HG03103 (cell line): Measurements from ENCODE around the gene ATPAF1.
A peak's percentile ranks its signal among the peaks of the same experiment; 100 is the strongest.

ENCODE experiments used
- ATAC-seq: cut with Tn5 transposase; IDR thresholded peaks from one replicate; pipeline ENCODE4 v1.9.1; 2021; ENCODE audit warnings: low read depth; ENCODE audit not compliant: unreplicated experiment

ATPAF1 gene

DNA sequence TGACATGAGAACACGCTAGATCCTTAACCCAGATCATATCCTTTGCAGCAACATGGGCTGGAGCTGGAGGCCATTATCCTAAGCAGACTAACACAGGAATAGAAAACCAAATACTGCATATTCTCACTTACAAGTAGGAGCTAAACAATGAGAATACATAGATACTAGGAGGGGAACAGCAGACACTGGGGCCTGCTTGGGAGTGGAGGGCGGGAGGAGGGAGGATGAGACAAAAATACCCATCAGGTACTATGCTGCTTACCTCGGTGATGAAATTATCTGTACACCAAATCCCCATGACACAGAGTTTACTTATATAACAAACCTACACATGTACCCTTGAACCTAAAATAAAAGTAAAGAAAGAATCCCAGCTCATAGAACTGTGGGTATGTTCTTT, 50.3 kb downstream of the ATPAF1 start:
- ATAC-seq, result no peak

DNA sequence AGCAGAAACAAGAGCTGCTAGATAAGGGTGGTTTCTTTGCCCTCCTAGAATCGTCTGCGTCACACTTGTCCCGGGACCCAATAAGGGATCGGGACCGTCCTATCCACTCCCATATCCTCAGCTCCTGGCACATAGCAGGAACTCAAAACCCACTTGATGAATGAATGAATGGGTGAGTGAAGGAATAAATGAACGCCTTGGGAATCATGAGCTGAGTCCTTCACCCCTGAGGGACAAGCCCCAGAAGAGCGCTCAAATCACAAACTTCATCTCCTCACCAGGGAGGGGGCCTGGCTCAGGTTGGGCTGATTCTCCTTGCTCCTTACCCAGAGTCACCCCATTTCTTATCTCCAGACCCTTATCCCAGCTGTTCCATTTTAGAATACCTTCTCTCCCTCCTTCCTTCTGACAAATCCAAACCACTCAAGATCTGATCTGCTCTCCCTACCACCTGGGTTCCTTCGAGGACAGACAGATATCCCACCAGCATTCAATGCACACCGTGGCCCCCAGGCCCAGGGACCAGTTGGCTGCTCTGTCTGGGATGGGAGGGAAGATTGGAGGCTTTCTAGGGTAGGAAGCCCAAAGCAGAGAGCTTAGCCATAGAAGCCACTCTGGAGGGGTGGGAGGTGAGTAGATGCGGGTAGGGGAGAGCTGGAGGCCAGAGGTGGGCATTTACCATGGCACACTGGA, 50.9 kb downstream of the ATPAF1 start:
- no peak for ATAC-seq

DNA sequence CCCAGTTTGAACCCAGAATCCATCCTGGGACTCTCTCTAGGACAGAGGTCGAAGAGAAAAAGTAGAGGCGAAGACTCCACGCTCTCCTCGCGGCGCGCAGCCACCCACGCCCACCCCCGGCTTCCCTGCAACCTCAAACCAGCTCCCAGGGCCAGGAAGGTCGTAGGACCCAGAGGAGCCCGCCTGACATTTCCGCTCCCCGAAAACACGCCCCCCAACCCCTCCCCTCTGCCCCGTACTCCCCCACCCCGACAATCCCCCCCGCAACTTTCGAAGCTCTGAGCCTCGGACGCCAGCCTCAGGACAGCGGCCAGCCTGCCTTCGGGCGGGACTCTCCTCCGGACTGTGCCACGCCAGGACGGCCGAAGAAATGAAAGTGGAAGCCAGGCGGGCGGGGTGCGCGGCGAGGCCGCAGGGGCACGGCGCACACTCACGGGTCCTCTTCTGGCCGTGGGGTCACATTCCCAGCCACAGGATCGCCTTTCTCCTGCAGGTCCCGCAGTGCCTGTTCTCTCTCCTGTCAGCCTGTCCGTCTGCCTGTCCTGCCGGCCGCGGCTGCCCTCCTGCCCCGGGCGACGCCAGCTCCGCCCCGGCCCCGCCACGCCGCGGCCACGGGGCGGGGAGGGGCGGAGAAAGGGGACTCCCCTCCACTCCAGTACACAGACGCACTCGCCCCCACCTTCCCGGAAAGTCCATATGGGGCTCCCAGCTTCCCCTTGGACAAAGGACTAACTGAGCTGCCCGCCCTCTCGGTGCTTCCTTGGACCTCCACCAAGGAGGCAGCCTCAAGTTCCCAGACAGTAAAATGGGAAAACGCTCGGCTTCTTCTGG, 51.7 kb downstream of the ATPAF1 start, which contains the start of gene MOB3C:
Gene MOB3C (minus strand): TSS at position 535 of the 831 bp plus-strand sequence. CDS start 3,490 bp downstream, outside the sequence.
- peak; percentile 47 for ATAC-seq

DNA sequence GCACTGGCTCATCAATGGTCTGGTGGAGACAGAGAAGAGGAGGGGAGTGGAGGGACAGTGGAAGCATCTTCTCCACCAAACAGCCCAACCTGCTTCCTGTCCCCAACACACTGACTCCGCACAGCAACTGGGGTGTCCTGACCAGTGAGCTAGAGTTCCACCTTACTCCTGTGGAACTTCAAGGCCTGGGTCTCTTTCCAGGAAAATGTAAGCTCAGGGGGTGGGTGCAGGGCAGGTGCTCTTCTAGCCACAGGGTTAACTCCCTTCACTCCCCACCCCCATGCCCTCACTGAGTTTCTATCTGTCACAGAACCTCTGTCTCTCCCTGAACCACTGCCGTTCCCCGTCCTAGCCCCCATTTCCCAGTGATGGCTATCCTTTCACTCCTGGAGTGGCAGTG, 52.4 kb downstream of the ATPAF1 start:
- ATAC-seq, result no peak

DNA sequence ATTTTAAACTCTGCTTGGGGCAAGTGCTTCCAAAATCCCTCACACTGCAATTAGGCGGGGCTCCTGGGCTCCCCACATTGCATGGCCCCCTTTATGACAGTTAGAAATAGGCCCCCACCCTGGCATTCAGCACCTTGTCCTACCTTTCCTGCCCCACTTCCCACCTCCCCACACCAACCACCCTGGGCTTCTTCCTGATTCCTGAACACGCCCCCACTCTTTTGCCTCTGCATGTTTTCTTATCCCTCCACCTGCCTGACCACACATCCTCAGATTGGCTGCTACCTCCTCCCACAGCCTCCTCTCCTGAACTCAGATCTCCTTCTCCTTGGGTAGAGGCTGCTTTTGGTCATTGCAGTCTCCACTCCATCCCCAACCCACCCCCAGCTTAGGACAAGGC, 53.1 kb downstream of the ATPAF1 start:
- ATAC-seq, result no peak

DNA sequence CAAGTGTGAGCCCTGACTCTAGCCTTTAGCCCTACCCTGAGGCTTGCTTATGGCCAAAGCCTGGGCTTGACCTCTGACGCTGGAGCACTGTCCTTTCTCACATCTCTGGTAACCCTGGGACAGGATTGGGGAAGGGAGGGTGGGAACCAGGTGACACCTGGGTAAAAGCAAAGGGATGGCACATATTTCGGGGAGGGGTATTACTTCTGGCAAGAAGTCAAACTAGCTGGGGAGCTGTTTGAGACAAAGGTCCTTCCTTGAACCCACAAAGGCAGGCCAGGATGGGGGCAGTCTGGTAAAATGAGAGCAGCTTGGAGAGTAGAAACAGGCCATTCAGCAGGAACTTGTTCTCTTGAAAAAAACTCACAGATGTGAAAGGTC, 53.6 kb downstream of the ATPAF1 start:
- ATAC-seq, result no peak

DNA sequence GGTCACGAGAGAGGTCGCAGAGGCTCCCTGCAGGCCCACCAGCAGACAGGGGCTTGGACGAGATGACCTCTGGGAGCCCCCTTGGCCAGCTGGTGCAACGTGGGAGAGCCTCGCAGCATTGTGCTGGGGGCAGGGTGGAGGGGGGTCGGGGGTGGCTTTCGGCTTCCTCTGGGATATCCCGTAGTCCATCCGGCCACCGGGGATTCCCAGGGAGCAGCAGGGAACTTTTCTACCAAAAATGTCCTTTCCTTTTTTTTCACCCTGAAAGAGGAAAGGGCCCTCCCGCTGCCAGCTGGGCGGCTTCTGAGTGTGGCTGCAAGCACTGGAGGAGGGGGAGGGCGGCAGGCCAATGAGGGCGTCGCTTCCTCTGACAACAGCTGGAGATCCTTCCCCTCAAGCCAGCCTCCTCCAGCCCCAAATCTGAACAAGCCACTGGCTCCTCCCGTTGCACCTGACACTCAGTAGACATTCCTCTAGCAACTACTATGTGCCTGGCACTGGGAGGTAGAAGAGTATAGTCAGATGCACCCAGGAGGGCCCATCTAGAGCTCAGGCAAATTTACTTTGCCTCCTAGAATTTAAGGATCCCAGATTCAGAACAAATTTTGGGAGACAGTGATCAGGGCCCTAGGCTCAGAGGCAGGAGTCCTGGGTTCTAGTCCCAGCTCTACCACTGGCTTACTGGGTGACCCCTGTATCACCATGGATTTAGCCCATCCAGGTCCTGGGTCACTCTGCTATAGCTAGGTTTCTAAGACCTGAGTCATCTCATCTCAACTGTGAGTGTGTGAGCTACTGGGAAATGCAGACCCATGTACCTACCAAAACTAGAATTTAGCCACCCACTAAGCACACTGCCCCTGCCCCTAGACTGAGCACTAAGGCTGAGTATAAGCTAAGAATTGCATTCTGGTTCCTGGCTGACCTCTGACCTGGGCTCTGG, 54.2 kb downstream of the ATPAF1 start:
- peak; percentile 44 for ATAC-seq

DNA sequence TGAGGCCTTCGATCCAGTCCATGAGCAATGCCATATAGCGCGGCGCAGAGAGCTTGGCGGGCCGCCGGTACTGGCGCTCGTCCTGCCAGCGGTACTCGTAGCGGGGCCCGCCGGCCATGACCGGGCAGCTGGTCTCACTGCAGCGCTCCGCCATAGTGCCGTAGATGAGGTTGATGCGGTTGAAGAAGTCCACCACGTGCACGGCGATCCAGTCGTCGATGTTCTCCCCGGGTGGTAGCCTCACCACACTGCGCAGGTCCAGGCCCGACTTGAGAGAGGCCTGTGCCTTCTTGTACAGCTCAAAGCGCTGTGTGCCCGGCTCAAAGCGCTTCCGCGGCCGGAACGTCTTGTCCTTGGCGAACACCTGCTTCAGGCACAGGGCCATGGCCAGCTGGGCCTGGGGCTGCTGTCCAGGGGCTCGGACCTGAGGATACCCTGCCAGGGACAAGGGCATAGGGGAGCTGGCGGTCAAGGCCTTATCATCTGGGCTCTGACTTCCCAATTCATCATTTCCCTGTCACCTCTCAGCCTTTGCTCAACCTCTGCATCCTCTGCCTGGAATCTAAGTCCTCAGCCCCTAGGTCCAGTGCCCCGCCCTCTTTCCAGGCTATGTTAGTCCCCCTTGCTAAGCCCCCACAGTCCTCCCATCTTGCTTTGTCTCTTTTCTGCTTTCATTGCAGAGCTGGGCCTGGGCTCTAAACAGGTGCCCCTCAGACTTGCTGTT, 55.1 kb downstream of the ATPAF1 start:
- no peak for ATAC-seq

DNA sequence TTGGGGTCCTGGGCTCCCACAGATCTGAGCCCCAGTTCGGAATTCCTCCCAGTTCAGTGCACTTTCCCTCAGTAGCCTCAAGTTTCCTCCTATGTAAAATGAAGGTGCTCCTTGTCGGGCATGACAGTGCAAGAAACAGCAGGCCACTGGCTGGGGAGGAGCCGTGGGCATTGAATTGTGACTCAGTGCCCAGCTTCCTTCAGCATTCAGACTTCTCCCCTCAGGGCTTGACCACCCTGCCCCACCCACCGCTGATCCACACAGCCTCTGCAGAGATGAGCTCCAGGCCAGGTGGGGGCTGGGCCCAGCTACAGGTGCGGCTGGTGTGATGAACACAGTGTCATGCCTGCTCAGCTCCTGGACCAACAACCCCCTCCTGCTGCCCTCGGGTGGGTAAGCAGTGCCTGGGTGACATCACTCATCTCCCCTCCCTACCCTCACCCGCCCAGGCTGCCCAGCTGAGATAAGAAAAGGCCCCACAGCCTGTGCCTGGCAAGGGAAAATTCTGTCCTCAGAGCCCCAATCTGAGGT, 56.4 kb downstream of the ATPAF1 start:
- no peak for ATAC-seq

DNA sequence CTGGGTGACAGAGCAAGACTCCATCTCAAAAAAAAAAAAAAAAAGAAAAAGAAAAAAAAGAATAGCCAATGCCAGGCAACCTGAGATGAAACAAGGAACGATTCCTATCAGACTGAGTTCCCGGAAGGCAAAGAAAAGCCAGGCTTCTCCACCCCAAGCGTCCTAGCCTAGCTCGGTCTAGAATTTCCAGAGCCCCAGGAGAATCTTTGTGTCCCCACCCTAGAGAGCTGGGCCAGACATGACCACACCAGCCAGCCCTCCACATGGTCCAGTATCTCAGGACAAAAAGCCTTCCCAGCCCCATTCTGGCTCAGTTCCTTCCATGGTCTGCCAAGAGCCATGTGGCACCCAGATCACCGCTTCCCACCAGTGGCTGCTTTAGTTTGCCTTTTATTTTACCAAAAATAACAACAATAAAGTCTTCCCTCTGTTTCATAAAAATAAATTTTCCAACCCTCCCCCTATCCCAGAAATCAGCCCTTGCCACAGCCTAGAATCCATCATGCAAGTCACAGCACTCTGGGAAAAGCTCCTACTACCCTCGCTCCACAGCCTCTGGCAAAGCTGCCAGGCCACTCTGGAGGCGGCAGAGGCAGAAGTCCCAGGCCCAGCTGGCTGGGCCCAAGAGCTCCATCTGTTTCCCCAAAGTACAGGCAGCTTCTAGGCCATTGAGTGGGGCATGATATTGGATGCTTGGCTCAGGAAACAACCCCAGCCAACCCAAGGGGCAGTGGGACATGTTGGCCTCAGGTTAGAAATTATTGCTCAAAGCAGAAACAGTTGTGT, 60.6 kb downstream of the ATPAF1 start:
- ATAC-seq, result no peak

DNA sequence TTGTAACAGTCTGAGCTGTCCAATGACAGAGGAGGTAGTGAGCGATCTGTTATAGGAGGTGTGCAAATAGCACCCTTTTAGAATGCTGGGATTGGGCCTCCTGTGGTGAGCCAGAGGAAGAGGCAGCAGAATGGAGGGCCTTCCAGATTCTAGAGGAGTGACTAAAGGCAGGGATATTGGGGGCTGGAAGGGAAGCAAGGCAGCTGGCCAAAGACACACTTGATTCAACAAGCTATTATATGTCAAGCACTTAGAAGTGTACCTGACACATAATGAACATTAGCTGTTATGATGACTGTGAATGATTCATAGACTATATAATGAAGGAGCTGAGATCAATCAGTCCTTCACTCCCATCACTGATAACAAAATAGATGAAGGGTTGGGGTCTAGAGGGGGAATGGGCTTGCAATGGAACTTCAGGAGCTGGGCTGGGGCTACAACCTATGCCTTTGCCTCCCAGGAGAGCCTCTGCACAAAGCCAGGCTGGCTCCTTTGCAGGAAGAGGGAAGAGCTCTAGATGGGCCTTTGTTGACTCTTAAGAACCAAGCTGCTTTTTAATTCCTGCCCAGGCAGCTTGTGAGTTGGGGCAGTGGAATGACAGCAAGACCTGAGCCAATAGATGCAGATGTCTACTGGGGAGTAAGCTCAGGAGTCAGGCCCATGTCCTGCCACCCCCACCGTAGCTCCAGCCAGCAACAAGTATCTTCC, 61.8 kb downstream of the ATPAF1 start:
- no peak for ATAC-seq

DNA sequence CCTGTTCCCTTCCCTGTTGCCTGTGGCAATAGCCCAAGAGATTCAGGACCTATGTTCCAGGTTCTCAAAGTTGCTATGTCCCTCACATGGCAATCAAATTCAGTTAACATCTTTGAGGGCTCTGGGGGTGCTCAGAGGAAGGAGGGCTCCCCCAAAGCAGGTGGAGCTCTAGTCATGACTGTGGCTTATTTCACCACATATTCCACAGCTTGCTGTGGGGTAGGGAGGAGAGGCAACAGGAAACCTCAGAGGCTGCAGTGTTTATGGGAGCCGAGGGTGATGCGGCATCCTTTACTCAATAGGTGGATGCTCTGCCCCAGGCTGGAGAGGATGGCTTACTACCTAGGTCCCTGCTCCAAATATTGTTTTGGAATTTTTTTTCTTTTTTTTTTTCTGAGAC, 62.9 kb downstream of the ATPAF1 start:
- ATAC-seq, result no peak

DNA sequence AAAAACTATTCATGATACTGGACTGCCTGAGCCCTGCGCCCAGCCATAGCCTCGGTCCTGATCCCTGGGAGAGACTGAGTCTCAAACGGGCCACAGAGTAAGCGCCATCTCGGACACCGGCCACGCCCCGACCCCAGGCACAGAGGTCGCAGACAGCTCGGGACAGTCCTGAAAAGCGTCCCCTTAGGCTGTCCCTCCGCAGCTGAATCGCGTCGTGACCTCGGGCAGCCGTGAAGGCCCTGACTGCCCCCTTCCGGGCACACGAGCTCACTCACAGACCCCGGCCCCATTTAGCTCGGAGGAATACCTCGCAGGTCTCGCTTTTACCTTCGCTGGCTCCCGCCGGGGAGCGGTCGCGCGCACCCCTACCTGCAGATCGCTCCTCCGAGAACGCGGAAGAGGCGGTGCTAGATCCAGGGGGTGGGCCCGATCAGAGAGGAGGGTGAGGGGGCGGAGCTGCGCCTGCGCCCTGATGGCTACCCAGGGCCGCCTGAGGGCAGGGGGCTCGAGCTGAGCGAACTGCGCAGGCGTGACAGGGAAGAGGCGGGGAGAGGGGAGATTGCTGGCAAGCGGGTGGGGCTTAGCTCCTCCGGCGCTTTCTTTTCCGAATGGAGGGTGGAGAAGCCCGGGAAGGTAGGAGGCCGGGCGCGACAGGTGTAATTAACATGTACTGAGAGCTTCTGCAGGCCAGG, 64.2 kb downstream of the ATPAF1 start, which contains the start of gene MKNK1:
Gene MKNK1 (minus strand): TSS at position 411 of the 692 bp plus-strand sequence. CDS start 20,941 bp downstream, outside the sequence.
- peak; percentile 95 for ATAC-seq

DNA sequence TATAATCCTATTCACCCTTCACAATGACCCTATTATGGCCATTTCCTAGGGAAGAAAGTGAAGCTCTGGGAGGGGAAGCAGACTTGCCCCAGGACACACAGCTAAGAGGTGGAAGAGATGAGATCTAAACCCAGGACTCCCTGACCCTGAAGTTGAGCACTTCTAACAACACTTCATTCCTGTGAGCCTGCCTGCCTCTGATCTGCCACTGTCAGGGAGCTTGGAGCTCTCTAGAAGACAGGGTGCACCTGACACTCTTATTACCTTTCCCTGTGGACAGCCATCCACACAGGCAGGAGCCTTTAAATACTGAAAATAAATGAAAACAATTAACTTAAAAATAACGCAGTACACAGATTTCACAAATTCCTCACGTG, 64.7 kb downstream of the ATPAF1 start:
- ATAC-seq, result no peak

DNA sequence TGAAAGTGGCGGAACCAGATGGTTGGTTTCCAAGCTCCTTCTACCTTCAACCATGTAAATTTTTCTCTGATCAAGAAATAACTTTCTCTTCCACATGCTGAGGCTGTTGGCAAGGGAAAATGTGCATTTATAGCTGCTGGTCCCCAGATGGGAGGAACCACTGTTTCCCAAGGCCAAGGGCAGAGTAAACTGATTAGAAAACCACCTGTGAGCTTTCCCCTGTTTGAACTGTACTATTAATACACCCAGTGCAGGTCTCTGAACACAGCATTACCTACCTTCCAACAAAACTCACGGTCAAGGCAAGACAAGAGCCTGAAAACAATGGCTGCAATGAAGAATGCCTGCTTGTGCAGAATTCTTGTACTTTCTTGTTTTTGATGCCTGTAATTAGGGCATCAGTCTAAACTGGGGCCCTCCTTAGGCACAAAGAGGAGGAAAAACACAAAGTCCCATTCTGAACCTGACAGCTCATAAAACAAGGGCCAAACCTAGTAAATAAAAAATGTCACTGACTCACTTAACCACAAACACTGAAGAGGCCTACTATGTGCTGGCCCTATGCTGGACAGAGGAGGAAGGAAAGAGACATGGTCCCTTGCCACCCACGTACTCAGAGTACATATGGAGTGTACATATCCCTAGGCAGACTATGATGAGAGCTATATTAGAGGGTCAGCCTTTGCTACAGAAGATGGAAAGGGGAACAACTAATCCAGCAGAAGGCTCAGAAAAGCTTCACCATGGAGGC, 66.7 kb downstream of the ATPAF1 start:
- ATAC-seq, result no peak

DNA sequence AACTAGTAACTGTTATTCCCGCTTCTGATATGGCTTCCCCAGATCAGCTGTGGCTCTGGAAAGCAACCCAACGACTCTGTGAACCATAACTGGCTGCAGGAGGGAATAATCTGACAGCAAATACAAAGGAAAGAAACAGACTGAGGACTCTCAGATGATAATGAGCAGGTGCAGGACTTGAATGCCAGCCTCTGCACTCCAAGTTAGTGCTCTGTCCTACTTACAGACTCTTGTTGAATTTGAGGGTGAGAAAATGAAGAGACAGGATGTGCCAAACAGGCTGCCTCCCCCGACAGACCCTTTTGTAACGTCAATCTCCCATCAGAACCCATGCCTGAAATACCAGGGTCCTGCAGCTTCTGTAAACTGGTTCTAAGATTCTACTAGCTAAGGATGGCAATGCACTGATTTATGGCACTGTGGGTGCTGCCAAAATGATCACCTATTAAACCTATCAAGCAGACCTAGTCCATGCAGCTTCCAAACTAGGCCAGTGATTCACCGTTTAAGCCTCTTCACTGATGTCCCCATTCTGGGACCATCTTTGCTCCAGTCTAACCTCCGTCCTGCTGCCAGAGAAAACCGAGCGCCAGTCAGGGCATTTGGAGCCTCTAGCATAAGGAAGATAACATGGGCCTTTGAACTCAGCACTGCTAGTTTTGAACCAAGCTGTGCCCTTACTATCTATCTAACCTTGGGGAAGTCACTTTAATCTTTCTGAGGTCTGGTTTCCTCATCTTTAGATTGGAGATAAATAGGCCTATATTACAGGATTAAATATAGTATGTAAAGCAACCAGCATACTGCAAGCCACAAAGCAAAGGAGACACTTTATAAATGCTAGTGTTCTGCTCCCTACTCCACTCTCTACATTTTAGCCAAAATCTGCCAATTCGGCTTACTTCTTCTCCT, 68.8 kb downstream of the ATPAF1 start:
- no peak for ATAC-seq
